Right cardiac atrium (tissue), 5 donors: ENCODE data around the gene LRCH3. TPM values are rescaled to one million over a fixed set of nuclear protein-coding genes. Genes with fewer than 3 reads are reported as not detected.

Experiments used
- ATAC-seq, 2 donors: fragments of 200-7000 bp; cut with Tn5 transposase; one replicate each; pipeline versions ENCODE4 v1.8.0 to v1.9.1; 2020; ENCODE audit warnings: moderate library complexity in 2 of 2, mild to moderate bottlenecking in 1 of 2
- DNase-seq, 3 donors: peaks; one replicate each; pipeline ENCODE4 v3.0.0-alpha.2; 2020
- H3K27ac ChIP-seq: one replicate; pipeline ENCODE4 v1.5.1; 2013; ENCODE audit warnings: mild to moderate bottlenecking, low read length, control low read depth, moderate library complexity
- H3K27me3 ChIP-seq: one replicate; pipeline ENCODE4 v1.6.1; 2013; ENCODE audit not compliant: control insufficient read depth, insufficient read depth
- H3K4me1 ChIP-seq: one replicate; pipeline ENCODE4 v1.6.1; 2013; ENCODE audit warnings: low read length; ENCODE audit not compliant: control insufficient read depth, insufficient read depth
- H3K4me3 ChIP-seq: one replicate; pipeline ENCODE4 v1.5.1; 2013; ENCODE audit warnings: low read length, control low read depth
- H3K9me3 ChIP-seq: one replicate; pipeline ENCODE4 v1.6.1; 2013; ENCODE audit warnings: low read length; ENCODE audit not compliant: control insufficient read depth
- WGBS: extraction: QIAGEN DNeasy Blood & Tissue Kit; methylation state at CpG from one replicate; pipeline ENCODE4 v1.1.7; 2013; 5-methylcytosine and 5-hydroxymethylcytosine counted together
- intact Hi-C, 4 donors: fragments of 100-400 bp; cut with DNase I; formaldehyde crosslinking; loops; one replicate each; pipeline versions ENCODE4 v1.11.0 to v1.14.0; 2022 to 2023
- polyA plus RNA-seq: library from polyadenylated mRNA; stranded (reverse); fragments of 200-250 nt; gene quantifications from one replicate; pipeline ENCODE4 v1.2.3, GENCODE V29; 2013
- total RNA-seq, 4 donors: library from RNA; stranded (reverse); fragmentation: NEBNext Ultra II Directional; extraction: Animal tissue kit (Norgen Biotek cat#: 25700); gene quantifications; one replicate each; pipeline ENCODE4 v1.2.1, GENCODE V29; 2021
- donor health status: healthy with polysubstance abuse.
- donor health status: DM: no; HTN: yes; CAD: no.
- donor health status: DM: no; HTN: no; CAD: no.
- donor health status: DM: no; HTN: yes; CAD: no; lungs with severe emphysema.
- donor health status: DM: yes; HTN: yes; CAD: no.

LRCH3 gene
- total and polyA plus RNA-seq, 5 donors, result 16.3 to 27.0 (median 23.6) TPM

GRCh38 chr3:197835509-197835908 is 44.5 kb downstream of the LRCH3 start:
- Histone ChIP-seq H3K27me3 (no peaks in the 10 kb centered on the region), H3K27ac (no peak overlapping the region), H3K4me1 (no peaks in the 10 kb centered on the region), H3K4me3 (no peak overlapping the region), H3K9me3 (no peaks in the 10 kb centered on the region)
- intact Hi-C loops, result no loop called here
- DNase-seq (no peak), ATAC-seq (no peak)
- WGBS, result 92% methylated on average over 5 of the region's 5 CpGs

- ATAC-seq (no peak), DNase-seq (no peak)
- no peaks in the 10 kb centered on the region for H3K27me3 ChIP-seq
- no peak overlapping the region for H3K4me3 ChIP-seq
- intact Hi-C loops, result no loop called here
- no peaks in the 10 kb centered on the region for H3K9me3 ChIP-seq
- no peak overlapping the region for H3K27ac ChIP-seq
- H3K4me1 ChIP-seq, result no peaks in the 10 kb centered on the region
These were observed 45.2 kb downstream of the LRCH3 start for GRCh38 chr3:197836244-197836643.

GRCh38 chr3:197837282-197837681 is 46.2 kb downstream of the LRCH3 start:
- ATAC-seq, result no peak
- WGBS, result 94% methylated on average over 2 of the region's 2 CpGs

GRCh38 chr3:197841789-197842188 is 50.7 kb downstream of the LRCH3 start:
- Histone ChIP-seq H3K9me3 (no peaks in the 10 kb centered on the region), H3K4me1 (no peaks in the 10 kb centered on the region), H3K4me3 (no peak overlapping the region), H3K27ac (no peak overlapping the region), H3K27me3 (no peaks in the 10 kb centered on the region)
- ATAC-seq (no peak), DNase-seq (no peak)
- WGBS, result 86% methylated on average over 5 of the region's 5 CpGs
- intact Hi-C loops, result no loop called here

More at GRCh38 chr3:197837282-197837681, 46.2 kb downstream of the LRCH3 start:
- H3K4me3 ChIP-seq, result no peak overlapping the region
- H3K27ac ChIP-seq, result no peak overlapping the region
- H3K4me1 ChIP-seq, result no peaks in the 10 kb centered on the region
- intact Hi-C loops, result no loop called here
- H3K9me3 ChIP-seq, result no peaks in the 10 kb centered on the region
- no peak for DNase-seq
- H3K27me3 ChIP-seq, result no peaks in the 10 kb centered on the region

GRCh38 chr3:197846491-197846890 is 55.4 kb downstream of the LRCH3 start:
- 70% methylated on average over 3 of the region's 3 CpGs for WGBS
- intact Hi-C loops, result no loop called here
- Histone ChIP-seq H3K27ac (no peak overlapping the region), H3K4me1 (no peaks in the 10 kb centered on the region), H3K4me3 (no peak overlapping the region), H3K27me3 (no peaks in the 10 kb centered on the region), H3K9me3 (no peaks in the 10 kb centered on the region)
- DNase-seq, result no peak
- no peak for ATAC-seq

- intact Hi-C loops, result no loop called here
- no peaks in the 10 kb centered on the region for H3K4me1 ChIP-seq
- ATAC-seq, result no peak
- DNase-seq, result no peak
- H3K4me3 ChIP-seq, result no peak overlapping the region
- WGBS, result 72% methylated on average over 8 of the region's 8 CpGs
- H3K9me3 ChIP-seq, result no peaks in the 10 kb centered on the region
- no peak overlapping the region for H3K27ac ChIP-seq
- H3K27me3 ChIP-seq, result no peaks in the 10 kb centered on the region
These were observed 56.9 kb downstream of the LRCH3 start for GRCh38 chr3:197847866-197848401.

- no peak overlapping the region for H3K27ac ChIP-seq
- WGBS, result 85% methylated on average over 8 of the region's 8 CpGs
- intact Hi-C loops, result no loop called here
- H3K4me1 ChIP-seq, result no peaks in the 10 kb centered on the region
- DNase-seq (no peak), ATAC-seq (no peak)
- no peaks in the 10 kb centered on the region for H3K27me3 ChIP-seq
- no peaks in the 10 kb centered on the region for H3K9me3 ChIP-seq
- no peak overlapping the region for H3K4me3 ChIP-seq
These were observed 63.7 kb downstream of the LRCH3 start for GRCh38 chr3:197854596-197855343.

GRCh38 chr3:197855571-197855970 is 64.5 kb downstream of the LRCH3 start:
- WGBS, result 93% methylated on average over 9 of the region's 9 CpGs
- intact Hi-C loops, result no loop called here
- Histone ChIP-seq H3K4me3 (no peak overlapping the region), H3K27ac (no peak overlapping the region), H3K4me1 (no peaks in the 10 kb centered on the region), H3K9me3 (no peaks in the 10 kb centered on the region), H3K27me3 (no peaks in the 10 kb centered on the region)
- ATAC-seq (no peak), DNase-seq (no peak)

- intact Hi-C loops, result no loop called here
- WGBS, result 82% methylated on average over 8 of the region's 8 CpGs
- ATAC-seq, result no peak
- Histone ChIP-seq H3K9me3 (no peaks in the 10 kb centered on the region), H3K27me3 (no peaks in the 10 kb centered on the region), H3K4me1 (no peaks in the 10 kb centered on the region), H3K4me3 (no peak overlapping the region), H3K27ac (no peak overlapping the region)
- DNase-seq, result no peak
These were observed 65.3 kb downstream of the LRCH3 start for GRCh38 chr3:197856199-197856816.

- DNase-seq (no peak), ATAC-seq (no peak)
- intact Hi-C loops, result no loop called here
- H3K27me3 ChIP-seq, result no peaks in the 10 kb centered on the region
- no peak overlapping the region for H3K4me3 ChIP-seq
- WGBS, result 89% methylated on average over 3 of the region's 3 CpGs
- H3K9me3 ChIP-seq, result no peaks in the 10 kb centered on the region
- no peak overlapping the region for H3K27ac ChIP-seq
- H3K4me1 ChIP-seq, result no peaks in the 10 kb centered on the region
These were observed 67.1 kb downstream of the LRCH3 start for GRCh38 chr3:197858133-197858532.

GRCh38 chr3:197858598-197858997 is 67.5 kb downstream of the LRCH3 start:
- Histone ChIP-seq H3K4me1 (no peaks in the 10 kb centered on the region), H3K27me3 (no peaks in the 10 kb centered on the region), H3K9me3 (no peaks in the 10 kb centered on the region), H3K4me3 (no peak overlapping the region), H3K27ac (no peak overlapping the region)
- 67% methylated on average over 3 of the region's 3 CpGs for WGBS
- no peak for ATAC-seq
- no peak for DNase-seq
- intact Hi-C loops, result no loop called here
